Measurements from ENCODE around the gene MRPS30.

The MRPS30 gene

DNA sequence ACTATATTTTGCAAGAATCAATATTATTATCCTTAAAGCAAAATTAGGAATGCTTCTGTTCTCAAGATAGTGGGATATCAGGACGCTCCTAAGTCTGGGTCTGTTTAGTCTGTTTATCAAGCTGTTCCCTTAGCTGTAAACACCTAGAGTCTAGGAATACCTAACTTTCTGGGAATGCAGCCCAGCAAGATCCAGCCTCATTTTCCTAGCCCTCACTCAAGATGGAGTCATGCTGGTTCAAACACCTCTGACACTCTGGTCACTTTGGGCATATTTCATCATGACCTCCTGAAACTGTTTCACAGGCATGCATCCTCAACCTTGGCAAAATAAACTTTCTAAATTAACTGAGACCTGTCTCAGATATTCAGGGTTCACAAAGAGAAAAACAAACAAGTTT, 14.4 kb upstream of the MRPS30 start:
- peaks cover 0 to 19% (median 11%) of the 10 kb centered on the region in 3 donors for H3K36me3 ChIP-seq
- intact Hi-C loops (cut with DNase I; ENCODE audit: low total_unique reads): no loop called here
- TF ChIP-seq, protein P1, sequence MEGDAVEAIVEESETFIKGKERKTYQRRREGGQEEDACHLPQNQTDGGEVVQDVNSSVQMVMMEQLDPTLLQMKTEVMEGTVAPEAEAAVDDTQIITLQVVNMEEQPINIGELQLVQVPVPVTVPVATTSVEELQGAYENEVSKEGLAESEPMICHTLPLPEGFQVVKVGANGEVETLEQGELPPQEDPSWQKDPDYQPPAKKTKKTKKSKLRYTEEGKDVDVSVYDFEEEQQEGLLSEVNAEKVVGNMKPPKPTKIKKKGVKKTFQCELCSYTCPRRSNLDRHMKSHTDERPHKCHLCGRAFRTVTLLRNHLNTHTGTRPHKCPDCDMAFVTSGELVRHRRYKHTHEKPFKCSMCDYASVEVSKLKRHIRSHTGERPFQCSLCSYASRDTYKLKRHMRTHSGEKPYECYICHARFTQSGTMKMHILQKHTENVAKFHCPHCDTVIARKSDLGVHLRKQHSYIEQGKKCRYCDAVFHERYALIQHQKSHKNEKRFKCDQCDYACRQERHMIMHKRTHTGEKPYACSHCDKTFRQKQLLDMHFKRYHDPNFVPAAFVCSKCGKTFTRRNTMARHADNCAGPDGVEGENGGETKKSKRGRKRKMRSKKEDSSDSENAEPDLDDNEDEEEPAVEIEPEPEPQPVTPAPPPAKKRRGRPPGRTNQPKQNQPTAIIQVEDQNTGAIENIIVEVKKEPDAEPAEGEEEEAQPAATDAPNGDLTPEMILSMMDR (IDR thresholded peaks at IDR 0.05): no peak
- H3K27ac ChIP-seq: no peak overlapping the region
- H3K9me3 ChIP-seq: peaks cover 0 to 23% (median 5%) of the 10 kb centered on the region in 3 donors
- no peak overlapping the region for H3K4me3 ChIP-seq
- DNase-seq: no peak
- H3K27me3 ChIP-seq: no peaks in the 10 kb centered on the region
- peaks cover 0 to 6% (median 1%) of the 10 kb centered on the region in 4 donors for H3K4me1 ChIP-seq

DNA sequence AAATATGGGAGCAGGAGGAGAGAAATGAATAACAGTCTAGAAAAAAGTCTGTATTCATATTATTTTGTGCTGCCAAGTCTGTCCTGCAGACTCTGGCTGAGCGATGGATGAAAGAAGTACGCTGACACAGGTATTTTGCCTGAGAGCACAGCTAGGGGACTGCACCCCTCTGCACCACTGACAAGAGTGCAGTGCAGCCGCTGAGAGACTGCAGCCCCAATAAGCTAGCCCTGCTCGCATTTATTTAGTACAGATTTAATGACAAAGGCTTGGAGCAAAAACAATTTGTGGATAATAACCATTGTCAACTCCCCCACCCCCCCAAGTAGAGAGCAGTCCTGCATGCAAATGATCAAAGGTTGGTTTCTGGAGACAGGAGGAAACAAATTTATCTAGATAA, 13.3 kb upstream of the MRPS30 start:
- intact Hi-C loops (cut with DNase I; ENCODE audit: low total_unique reads): no loop called here
- Histone ChIP-seq H3K27me3 (no peaks in the 10 kb centered on the region), H3K4me3 (no peak overlapping the region), H3K36me3 (peaks cover 0 to 19% (median 11%) of the 10 kb centered on the region in 3 donors), H3K9me3 (peaks cover 0 to 23% (median 5%) of the 10 kb centered on the region in 3 donors), H3K27ac (no peak overlapping the region), H3K4me1 (no peaks in the 10 kb centered on the region)
- TF ChIP-seq, protein P1 (IDR thresholded peaks at IDR 0.05): no peak
- DNase-seq: no peak

DNA sequence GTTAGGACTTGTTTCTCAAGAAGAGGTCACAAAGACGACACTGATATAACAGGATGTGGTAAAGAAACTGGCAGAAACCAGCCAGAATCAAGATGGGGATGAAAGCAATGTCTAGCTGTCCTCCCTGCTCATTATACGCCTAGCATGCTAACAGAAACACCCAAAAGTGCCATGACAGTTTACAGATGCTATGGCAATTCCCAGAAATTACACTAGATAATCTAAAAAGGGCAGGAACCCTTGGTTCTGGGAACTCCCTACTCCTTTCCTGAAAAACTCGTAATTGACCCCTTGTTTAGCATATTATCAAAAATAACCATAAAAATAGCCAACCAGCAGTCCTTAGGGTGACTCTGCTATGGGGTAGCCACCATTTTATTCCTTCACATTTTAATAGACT, 10.9 kb upstream of the MRPS30 start:
- no peaks in the 10 kb centered on the region for H3K4me1 ChIP-seq
- peaks cover 0 to 17% (median 5%) of the 10 kb centered on the region in 3 donors for H3K9me3 ChIP-seq
- TF ChIP-seq, protein P1 (IDR thresholded peaks at IDR 0.05): no peak
- H3K36me3 ChIP-seq: peaks cover 0 to 12% (median 10%) of the 10 kb centered on the region in 3 donors
- DNase-seq: no peak
- intact Hi-C loops (cut with DNase I; ENCODE audit: low total_unique reads): no loop called here
- H3K27ac ChIP-seq: no peak overlapping the region
- no peaks in the 10 kb centered on the region for H3K27me3 ChIP-seq
- H3K4me3 ChIP-seq: no peak overlapping the region

DNA sequence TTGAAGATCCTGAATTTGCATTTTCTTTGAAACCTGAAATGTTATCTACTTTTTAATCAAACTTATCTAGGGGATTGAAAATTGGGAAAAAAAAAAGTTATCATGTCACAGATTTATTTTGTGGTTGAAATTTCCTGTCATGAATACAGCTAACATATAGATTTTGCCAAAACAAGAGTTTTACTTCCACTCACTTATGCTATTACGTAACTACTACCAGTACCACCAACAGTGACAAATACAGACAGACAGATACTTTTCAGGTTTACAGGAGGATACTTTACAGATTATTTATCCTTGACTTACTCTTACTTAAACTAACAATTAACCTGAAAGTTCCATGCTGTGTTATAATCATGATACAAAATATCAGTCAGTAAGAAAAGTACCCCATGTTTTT, 6.8 kb upstream of the MRPS30 start:
- no peak for DNase-seq
- Histone ChIP-seq H3K27ac (no peak overlapping the region), H3K36me3 (no peaks in the 10 kb centered on the region), H3K27me3 (no peaks in the 10 kb centered on the region), H3K4me3 (no peak overlapping the region), H3K4me1 (peaks cover 0 to 1% (median 0%) of the 10 kb centered on the region in 4 donors), H3K9me3 (no peaks in the 10 kb centered on the region)
- intact Hi-C loops (cut with DNase I; ENCODE audit: low total_unique reads): no loop called here
- TF ChIP-seq, protein P1 (IDR thresholded peaks at IDR 0.05): no peak

DNA sequence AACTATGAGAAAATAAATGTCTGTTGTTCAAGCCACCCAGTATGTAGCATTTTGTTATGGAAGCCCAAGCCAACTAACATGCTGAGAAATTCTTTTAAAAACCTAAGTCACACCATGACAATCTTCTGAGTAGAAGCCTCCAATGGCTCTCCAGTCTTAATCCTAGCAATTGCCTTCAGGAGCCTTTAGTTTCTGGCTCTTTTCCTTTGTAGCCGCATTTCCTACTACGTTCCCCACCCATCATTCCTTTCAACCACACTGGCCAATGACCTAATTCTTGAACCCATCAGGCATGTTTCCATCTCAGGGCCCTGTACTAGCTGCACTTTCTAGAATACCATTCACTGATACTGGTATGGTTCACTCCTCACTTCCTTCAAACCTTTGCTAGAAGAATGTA, 2.1 kb upstream of the MRPS30 start:
- peaks cover 0 to 28% (median 11%) of the 10 kb centered on the region in 4 donors for H3K4me1 ChIP-seq
- TF ChIP-seq, protein P1 (IDR thresholded peaks at IDR 0.05): no peak
- no peak for DNase-seq
- no peaks in the 10 kb centered on the region for H3K36me3 ChIP-seq
- intact Hi-C loops (cut with DNase I; ENCODE audit: low total_unique reads): no loop called here
- no peak overlapping the region for H3K27ac ChIP-seq
- H3K9me3 ChIP-seq: no peaks in the 10 kb centered on the region
- no peak overlapping the region for H3K4me3 ChIP-seq
- H3K27me3 ChIP-seq: no peaks in the 10 kb centered on the region

DNA sequence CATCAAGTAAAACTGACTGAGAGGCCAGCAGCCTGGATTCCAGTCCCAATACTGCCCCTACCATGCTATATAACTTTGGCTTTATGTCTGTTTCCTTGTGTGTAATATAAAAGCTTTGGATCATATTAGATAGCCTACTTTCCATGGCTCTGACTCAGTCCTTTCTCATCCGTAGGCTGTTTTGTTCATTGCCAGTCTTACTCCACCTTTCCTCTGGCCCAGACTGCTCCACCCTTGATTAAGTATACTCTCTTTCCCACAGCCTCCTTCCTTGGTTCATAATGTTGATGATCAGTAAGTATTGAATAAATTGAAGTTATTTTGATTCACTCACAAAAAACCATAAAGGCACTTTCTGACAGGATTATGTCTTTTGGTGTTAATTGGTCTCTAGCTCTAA, 1.5 kb upstream of the MRPS30 start:
- H3K36me3 ChIP-seq: no peaks in the 10 kb centered on the region
- H3K4me1 ChIP-seq: peaks cover 0 to 28% (median 11%) of the 10 kb centered on the region in 4 donors
- H3K4me3 ChIP-seq: no peak overlapping the region
- DNase-seq: no peak
- intact Hi-C loops (cut with DNase I; ENCODE audit: low total_unique reads): no loop called here
- TF ChIP-seq, protein P1 (IDR thresholded peaks at IDR 0.05): no peak
- H3K27me3 ChIP-seq: no peaks in the 10 kb centered on the region
- H3K9me3 ChIP-seq: no peaks in the 10 kb centered on the region
- H3K27ac ChIP-seq: no peak overlapping the region

Data from tibial artery (tissue), 4 donors.